ENCODE measurements around the gene ABCB8. TPM values are rescaled to one million over a fixed set of nuclear protein-coding genes. Genes with fewer than 3 reads are reported as not detected.
"Not testable (repeated sequence)": the region's sequence is repeated elsewhere in the genome, so short reads cannot be mapped to it uniquely, and the experiment has no call there.

The ABCB8 gene
- total RNA-seq, 4 donors from 2014 or later, result 29.5 to 42.3 (median 31.9) TPM

DNA sequence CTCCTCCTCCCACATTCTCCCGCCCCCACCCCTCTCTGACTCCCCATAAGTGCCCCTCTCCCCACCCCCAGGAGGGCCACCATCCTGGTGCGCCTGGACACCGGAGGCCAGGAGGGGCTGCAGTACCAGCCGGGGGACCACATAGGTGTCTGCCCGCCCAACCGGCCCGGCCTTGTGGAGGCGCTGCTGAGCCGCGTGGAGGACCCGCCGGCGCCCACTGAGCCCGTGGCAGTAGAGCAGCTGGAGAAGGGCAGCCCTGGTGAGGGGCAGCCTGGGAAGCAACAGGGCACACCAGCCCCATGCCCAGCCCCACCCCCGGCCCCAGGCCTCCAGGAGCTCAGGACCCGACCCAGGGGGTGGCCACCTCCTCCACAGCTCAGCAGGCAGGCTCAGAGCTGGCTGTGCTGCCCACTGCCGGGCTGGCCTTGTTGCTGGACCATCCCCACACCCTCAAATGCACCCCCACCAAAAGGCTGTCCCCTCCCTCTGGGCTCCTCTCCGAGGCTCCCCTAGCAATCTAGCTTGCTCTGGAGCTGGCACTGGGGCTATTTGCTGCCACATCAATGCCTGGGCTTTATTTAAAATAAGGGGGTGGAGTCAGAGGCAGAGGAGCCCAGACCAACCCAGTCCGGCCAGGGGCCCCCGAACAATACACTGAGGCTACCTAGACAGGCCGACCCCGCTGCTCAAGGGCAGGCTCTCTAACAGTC lies 18.8 kb upstream of the ABCB8 start:
- H3K4me1 ChIP-seq, result peaks cover 38% of the 10 kb centered on the region
- no peak overlapping the region for H3K27ac ChIP-seq

DNA sequence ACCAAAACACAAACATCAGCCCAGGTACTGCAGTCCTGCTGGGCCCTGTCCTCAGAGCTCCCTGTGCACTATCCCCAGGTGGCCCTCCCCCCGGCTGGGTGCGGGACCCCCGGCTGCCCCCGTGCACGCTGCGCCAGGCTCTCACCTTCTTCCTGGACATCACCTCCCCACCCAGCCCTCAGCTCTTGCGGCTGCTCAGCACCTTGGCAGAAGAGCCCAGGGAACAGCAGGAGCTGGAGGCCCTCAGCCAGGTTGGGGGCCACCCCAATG lies 18.3 kb upstream of the ABCB8 start:
- Histone ChIP-seq H3K27ac (no peak overlapping the region), H3K4me3 (no peak overlapping the region), H3K9me3 (no peaks in the 10 kb centered on the region), H3K4me1 (peaks cover 42% of the 10 kb centered on the region), H3K36me3 (no peaks in the 10 kb centered on the region), H3K27me3 (peaks cover 33% of the 10 kb centered on the region)
- no peak for DNase-seq (ENCODE audit: low spot score in 2 of 2)
- no peak for TF ChIP-seq EP300 (IDR thresholded peaks at IDR 0.05)
- TF ChIP-seq, protein P1, sequence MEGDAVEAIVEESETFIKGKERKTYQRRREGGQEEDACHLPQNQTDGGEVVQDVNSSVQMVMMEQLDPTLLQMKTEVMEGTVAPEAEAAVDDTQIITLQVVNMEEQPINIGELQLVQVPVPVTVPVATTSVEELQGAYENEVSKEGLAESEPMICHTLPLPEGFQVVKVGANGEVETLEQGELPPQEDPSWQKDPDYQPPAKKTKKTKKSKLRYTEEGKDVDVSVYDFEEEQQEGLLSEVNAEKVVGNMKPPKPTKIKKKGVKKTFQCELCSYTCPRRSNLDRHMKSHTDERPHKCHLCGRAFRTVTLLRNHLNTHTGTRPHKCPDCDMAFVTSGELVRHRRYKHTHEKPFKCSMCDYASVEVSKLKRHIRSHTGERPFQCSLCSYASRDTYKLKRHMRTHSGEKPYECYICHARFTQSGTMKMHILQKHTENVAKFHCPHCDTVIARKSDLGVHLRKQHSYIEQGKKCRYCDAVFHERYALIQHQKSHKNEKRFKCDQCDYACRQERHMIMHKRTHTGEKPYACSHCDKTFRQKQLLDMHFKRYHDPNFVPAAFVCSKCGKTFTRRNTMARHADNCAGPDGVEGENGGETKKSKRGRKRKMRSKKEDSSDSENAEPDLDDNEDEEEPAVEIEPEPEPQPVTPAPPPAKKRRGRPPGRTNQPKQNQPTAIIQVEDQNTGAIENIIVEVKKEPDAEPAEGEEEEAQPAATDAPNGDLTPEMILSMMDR (IDR thresholded peaks at IDR 0.05), result no peak
- TF ChIP-seq POLR2A (IDR thresholded peaks at IDR 0.05), result no peak
- no peak for TF ChIP-seq POLR2AphosphoS5 (IDR thresholded peaks at IDR 0.05)
- WGBS, result 0% methylated on average over 1 of the region's 7 CpGs

More for the DNA sequence above, 18.8 kb upstream of the ABCB8 start:
- TF ChIP-seq POLR2AphosphoS5 (IDR thresholded peaks at IDR 0.05), result no peak
- TF ChIP-seq, protein P1 (IDR thresholded peaks at IDR 0.05), result no peak
- no peak for TF ChIP-seq EP300 (IDR thresholded peaks at IDR 0.05)
- no peak for TF ChIP-seq POLR2A (IDR thresholded peaks at IDR 0.05)
- Histone ChIP-seq H3K4me3 (no peak overlapping the region), H3K27me3 (peaks cover 33% of the 10 kb centered on the region), H3K9me3 (no peaks in the 10 kb centered on the region), H3K36me3 (no peaks in the 10 kb centered on the region)
- 43% methylated on average over 3 of the region's 22 CpGs for WGBS
- no peak for DNase-seq (ENCODE audit: low spot score in 2 of 2)

DNA sequence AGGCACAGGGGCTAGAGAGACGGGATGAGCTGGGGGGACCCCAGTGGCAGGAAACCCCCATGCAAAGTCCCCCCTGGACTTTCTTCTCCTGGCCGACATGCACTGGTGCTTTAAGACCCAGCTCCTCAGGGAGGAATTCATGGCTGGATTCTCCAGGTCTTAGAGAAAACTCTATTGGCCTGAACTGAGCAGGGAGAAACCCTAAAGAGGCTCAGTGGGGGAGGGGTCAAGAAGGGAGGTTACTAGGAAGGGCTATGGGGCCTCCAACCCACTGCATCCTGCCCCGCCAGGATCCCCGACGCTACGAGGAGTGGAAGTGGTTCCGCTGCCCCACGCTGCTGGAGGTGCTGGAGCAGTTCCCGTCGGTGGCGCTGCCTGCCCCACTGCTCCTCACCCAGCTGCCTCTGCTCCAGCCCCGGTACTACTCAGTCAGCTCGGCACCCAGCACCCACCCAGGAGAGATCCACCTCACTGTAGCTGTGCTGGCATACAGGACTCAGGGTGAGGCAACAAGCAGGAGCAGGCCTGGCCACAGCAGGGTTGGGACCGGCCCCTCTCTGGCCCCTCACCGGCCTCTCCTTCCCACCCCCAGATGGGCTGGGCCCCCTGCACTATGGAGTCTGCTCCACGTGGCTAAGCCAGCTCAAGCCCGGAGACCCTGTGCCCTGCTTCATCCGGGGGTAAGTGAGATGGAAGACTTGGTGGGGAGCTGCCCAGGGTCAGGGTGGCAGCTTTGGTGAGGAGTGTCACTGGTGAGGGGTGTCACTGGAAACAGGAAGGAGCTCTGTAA lies 17.7 kb upstream of the ABCB8 start:
- H3K27ac ChIP-seq, result no peak overlapping the region
- WGBS, result 41% methylated on average over 3 of the region's 18 CpGs
- peaks cover 42% of the 10 kb centered on the region for H3K4me1 ChIP-seq
- no peak for DNase-seq (ENCODE audit: low spot score in 2 of 2)
- H3K4me3 ChIP-seq, result no peak overlapping the region
- peaks cover 33% of the 10 kb centered on the region for H3K27me3 ChIP-seq
- no peaks in the 10 kb centered on the region for H3K36me3 ChIP-seq
- no peaks in the 10 kb centered on the region for H3K9me3 ChIP-seq
- TF ChIP-seq, protein P1 (IDR thresholded peaks at IDR 0.05), result no peak
- TF ChIP-seq POLR2AphosphoS5 (IDR thresholded peaks at IDR 0.05), result no peak
- no peak for TF ChIP-seq POLR2A (IDR thresholded peaks at IDR 0.05)
- no peak for TF ChIP-seq EP300 (IDR thresholded peaks at IDR 0.05)

DNA sequence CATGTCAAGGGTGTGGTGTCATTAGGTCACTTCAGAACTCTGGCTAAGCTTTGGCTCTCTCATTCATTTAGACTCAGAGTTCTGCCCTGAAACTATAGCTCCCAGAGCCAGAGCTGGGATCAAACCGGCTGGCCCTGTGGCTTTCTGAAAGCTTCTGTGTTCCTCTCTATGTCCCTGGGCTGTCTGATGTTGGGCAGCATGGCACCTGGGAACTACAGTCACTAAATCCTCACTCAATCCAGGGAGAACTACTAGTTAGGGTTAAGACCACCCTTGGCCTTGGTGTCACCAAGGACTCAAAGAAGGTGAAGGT lies 17.2 kb upstream of the ABCB8 start:
- WGBS, result no CpG with 5 or more reads among the region's 1 CpG
- Histone ChIP-seq H3K27me3 (peaks cover 36% of the 10 kb centered on the region), H3K27ac (no peak overlapping the region), H3K4me3 (no peak overlapping the region), H3K9me3 (no peaks in the 10 kb centered on the region), H3K4me1 (peaks cover 42% of the 10 kb centered on the region), H3K36me3 (no peaks in the 10 kb centered on the region)
- TF ChIP-seq, protein P1 (IDR thresholded peaks at IDR 0.05), result no peak
- TF ChIP-seq EP300 (IDR thresholded peaks at IDR 0.05) (no peak), POLR2A (IDR thresholded peaks at IDR 0.05) (no peak), POLR2AphosphoS5 (IDR thresholded peaks at IDR 0.05) (no peak)
- no peak for DNase-seq (ENCODE audit: low spot score in 2 of 2)

DNA sequence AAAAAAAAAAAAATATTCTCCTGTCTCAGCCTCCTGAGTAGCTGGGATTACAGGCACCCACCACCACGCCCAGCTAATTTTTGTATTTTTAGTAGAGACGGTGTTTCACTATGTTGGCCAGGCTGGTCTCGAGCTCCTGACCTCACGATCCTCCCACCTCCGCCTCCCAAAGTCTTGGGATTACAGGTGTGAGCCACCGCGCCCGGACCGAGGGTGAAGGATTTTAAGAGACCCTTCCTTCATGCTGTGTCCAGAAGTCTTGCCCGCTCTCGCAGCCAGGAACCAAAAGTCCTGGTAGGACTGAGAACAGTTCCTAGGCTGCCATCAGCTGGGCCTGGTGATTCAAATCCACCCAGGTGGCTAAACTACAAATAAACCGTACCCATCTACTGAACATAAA lies 16.6 kb upstream of the ABCB8 start:
- H3K27me3 ChIP-seq, result peaks cover 42% of the 10 kb centered on the region
- peaks cover 42% of the 10 kb centered on the region for H3K4me1 ChIP-seq
- not testable (repeated sequence) for H3K36me3 ChIP-seq; H3K27ac ChIP-seq; H3K9me3 ChIP-seq; DNase-seq (ENCODE audit: low spot score in 2 of 2); H3K4me3 ChIP-seq
- 87% methylated on average over 12 of the region's 12 CpGs for WGBS
